Measurements from ENCODE around the gene AARS1.

GRCh38 chr16:70250748-70251628 lies 38.3 kb downstream of the AARS1 start:
- TF ChIP-seq, protein P1, sequence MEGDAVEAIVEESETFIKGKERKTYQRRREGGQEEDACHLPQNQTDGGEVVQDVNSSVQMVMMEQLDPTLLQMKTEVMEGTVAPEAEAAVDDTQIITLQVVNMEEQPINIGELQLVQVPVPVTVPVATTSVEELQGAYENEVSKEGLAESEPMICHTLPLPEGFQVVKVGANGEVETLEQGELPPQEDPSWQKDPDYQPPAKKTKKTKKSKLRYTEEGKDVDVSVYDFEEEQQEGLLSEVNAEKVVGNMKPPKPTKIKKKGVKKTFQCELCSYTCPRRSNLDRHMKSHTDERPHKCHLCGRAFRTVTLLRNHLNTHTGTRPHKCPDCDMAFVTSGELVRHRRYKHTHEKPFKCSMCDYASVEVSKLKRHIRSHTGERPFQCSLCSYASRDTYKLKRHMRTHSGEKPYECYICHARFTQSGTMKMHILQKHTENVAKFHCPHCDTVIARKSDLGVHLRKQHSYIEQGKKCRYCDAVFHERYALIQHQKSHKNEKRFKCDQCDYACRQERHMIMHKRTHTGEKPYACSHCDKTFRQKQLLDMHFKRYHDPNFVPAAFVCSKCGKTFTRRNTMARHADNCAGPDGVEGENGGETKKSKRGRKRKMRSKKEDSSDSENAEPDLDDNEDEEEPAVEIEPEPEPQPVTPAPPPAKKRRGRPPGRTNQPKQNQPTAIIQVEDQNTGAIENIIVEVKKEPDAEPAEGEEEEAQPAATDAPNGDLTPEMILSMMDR (IDR thresholded peaks at IDR 0.05), result peak in 1 of 6 experiments; percentile 17
- no peak for TF ChIP-seq EP300 (IDR thresholded peaks at IDR 0.05)
- no peak for TF ChIP-seq POLR2AphosphoS5 (IDR thresholded peaks at IDR 0.05)
